Measurements from ENCODE around the gene PPCDC.

PPCDC gene

DNA sequence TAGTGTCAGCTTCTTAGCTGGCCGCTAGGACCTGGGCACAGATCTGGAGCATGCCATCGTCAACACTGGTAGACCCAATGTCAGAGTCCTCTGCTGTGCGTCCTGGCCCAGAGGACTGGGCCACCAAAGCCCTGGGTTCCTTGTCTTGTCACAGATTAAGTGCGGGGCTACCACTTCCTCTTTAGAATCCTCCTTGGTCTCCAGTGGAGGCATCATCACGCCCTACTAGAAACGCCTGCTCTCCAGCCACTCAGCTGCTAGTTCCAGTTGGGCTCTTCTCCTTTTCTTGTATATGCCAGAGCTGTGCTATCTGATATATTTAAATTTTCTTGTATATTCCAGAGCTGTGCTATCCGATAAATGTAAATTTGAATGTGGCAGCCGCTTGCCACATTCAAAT lies 11.2 kb downstream of the PPCDC start:
- in situ Hi-C loops (cut with MboI; ENCODE audit: low sequenced_read_pairs, unreplicated experiment) = no loop called here
- TF ChIP-seq, protein P1, sequence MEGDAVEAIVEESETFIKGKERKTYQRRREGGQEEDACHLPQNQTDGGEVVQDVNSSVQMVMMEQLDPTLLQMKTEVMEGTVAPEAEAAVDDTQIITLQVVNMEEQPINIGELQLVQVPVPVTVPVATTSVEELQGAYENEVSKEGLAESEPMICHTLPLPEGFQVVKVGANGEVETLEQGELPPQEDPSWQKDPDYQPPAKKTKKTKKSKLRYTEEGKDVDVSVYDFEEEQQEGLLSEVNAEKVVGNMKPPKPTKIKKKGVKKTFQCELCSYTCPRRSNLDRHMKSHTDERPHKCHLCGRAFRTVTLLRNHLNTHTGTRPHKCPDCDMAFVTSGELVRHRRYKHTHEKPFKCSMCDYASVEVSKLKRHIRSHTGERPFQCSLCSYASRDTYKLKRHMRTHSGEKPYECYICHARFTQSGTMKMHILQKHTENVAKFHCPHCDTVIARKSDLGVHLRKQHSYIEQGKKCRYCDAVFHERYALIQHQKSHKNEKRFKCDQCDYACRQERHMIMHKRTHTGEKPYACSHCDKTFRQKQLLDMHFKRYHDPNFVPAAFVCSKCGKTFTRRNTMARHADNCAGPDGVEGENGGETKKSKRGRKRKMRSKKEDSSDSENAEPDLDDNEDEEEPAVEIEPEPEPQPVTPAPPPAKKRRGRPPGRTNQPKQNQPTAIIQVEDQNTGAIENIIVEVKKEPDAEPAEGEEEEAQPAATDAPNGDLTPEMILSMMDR (IDR thresholded peaks at IDR 0.05; ENCODE audit: borderline replicate concordance, control extremely low read depth, extremely low read depth, insufficient read depth, missing control alignments) = no peak
- DNase-seq (ENCODE audit: low spot score) = no peak

- in situ Hi-C loops (cut with MboI; ENCODE audit: low sequenced_read_pairs, unreplicated experiment) = no loop called here
- no peak for DNase-seq (ENCODE audit: low spot score)
Observed at GRCh38 chr15:75036212-75036616, 12.8 kb downstream of the PPCDC start.

GRCh38 chr15:75037685-75038084 lies 14.3 kb downstream of the PPCDC start:
- TF ChIP-seq, protein P1 (IDR thresholded peaks at IDR 0.05; ENCODE audit: borderline replicate concordance, control extremely low read depth, extremely low read depth, insufficient read depth, missing control alignments) = no peak
- in situ Hi-C loops (cut with MboI; ENCODE audit: low sequenced_read_pairs, unreplicated experiment) = no loop called here
- DNase-seq (ENCODE audit: low spot score) = no peak

More at GRCh38 chr15:75036212-75036616, 12.8 kb downstream of the PPCDC start:
- TF ChIP-seq, protein P1 (IDR thresholded peaks at IDR 0.05; ENCODE audit: borderline replicate concordance, control extremely low read depth, extremely low read depth, insufficient read depth, missing control alignments) = no peak

- TF ChIP-seq, protein P1 (IDR thresholded peaks at IDR 0.05; ENCODE audit: borderline replicate concordance, control extremely low read depth, extremely low read depth, insufficient read depth, missing control alignments) = no peak
- no peak for DNase-seq (ENCODE audit: low spot score)
- in situ Hi-C loops (cut with MboI; ENCODE audit: low sequenced_read_pairs, unreplicated experiment) = no loop called here
Observed at GRCh38 chr15:75038231-75038630, 14.8 kb downstream of the PPCDC start.

- DNase-seq (ENCODE audit: low spot score) = peak; percentile 90
- TF ChIP-seq, protein P1 (IDR thresholded peaks at IDR 0.05; ENCODE audit: borderline replicate concordance, control extremely low read depth, extremely low read depth, insufficient read depth, missing control alignments) = peak; percentile 72
- in situ Hi-C loops (cut with MboI; ENCODE audit: low sequenced_read_pairs, unreplicated experiment) = no loop called here
Observed at GRCh38 chr15:75042730-75043508, 19.5 kb downstream of the PPCDC start.

DNA sequence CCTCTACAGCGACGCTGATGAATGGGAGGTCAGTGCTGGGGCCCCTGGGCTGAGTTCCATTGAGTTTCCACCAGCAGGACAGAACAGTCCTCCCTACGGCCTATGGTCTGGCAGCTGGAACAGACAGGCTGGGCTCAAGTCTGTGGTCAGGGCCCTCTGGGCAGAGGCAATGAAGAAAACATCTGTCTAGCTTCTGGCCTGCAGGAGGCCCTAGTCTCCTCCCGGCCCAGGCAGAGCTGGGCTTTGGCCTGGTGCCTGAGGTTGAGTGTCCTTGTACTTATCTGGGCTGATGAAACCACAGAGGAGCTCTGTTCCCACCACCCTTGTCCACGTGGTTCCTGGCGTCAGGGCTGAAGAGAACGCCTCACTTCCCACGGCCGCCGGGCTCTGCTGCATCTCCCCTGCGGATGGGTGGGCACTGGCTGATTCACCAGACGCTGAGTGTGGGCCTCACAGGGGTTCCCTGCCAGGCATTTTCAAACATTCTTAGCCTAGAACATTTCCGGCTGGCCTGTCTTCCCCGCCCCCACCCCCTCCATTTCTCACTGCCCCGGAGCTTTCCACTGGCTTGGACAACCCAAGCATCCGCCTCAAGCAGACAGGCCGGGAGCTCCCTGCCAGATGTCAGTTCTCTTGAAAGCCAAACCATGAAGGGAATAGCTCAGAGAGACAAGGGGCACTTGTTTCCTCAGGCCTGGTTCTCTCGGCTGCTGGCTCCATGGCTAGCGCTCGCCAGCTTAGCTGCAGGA lies 20.3 kb downstream of the PPCDC start:
- DNase-seq (ENCODE audit: low spot score) = peak; percentile 77
- in situ Hi-C loops (cut with MboI; ENCODE audit: low sequenced_read_pairs, unreplicated experiment) = no loop called here
- TF ChIP-seq, protein P1 (IDR thresholded peaks at IDR 0.05; ENCODE audit: borderline replicate concordance, control extremely low read depth, extremely low read depth, insufficient read depth, missing control alignments) = peak; percentile 39
